Mammary epithelial cell (primary cell): Measurements from ENCODE around the gene ST3GAL2.

Experiments used
- CTCF ChIP-seq, 2 donors: IDR thresholded peaks in 1 of 2; conservative IDR thresholded peaks in 1 of 2; 2 replicates each; pipeline ENCODE4 v1.5.1; 2011 to 2012; ENCODE audit warnings: inconsistent platforms in 2 of 2, low read length in 2 of 2, mild to moderate bottlenecking in 2 of 2, control low read depth in 1 of 2, low read depth in 1 of 2; ENCODE audit not compliant: insufficient read depth in 1 of 2; ENCODE audit errors: extremely low read depth in 1 of 2
- EZH2 ChIP-seq: IDR thresholded peaks from 2 replicates; pipeline ENCODE4 v1.6.1; 2012; ENCODE audit warnings: low read length, inconsistent platforms, borderline replicate concordance

GRCh38 chr16:70442344-70442743 lies 3.4 kb upstream of the ST3GAL2 start:
- TF ChIP-seq EZH2 = no peak
- no peak for TF ChIP-seq CTCF (conservative IDR thresholded peaks at IDR 0.05 in 1 of 2, IDR thresholded peaks at IDR 0.05 in 1 of 2; ENCODE audit: extremely low read depth in 1 of 2, insufficient read depth in 1 of 2, low read depth in 1 of 2, low read length in 2 of 2)
